ENCODE results near the gene PHC1. TPM values are rescaled to one million over a fixed set of nuclear protein-coding genes. Genes with fewer than 3 reads are reported as not detected.
A peak's percentile ranks its signal among the peaks of the same experiment; 100 is the strongest.
"Not testable (repeated sequence)": the region's sequence is repeated elsewhere in the genome, so short reads cannot be mapped to it uniquely, and the experiment has no call there.

The PHC1 gene
- total RNA-seq (2014; rRNA removed; shearing (Covaris generic)) = 11.3 and 24.4 TPM in 2 replicates

GRCh38 chr12:8914033-8914715 lies at the start of gene PHC1:
Gene PHC1 (plus strand): TSS chr12:8914509. CDS start chr12:8917678, 3,169 bp downstream.
- DNase-seq (ENCODE audit: low read depth) = peak; percentile 71

GRCh38 chr12:8866429-8866828 lies 47.9 kb upstream of the PHC1 start:
- no peak for DNase-seq (ENCODE audit: low read depth)

- no peak for DNase-seq (ENCODE audit: low read depth)
These were observed 47.3 kb upstream of the PHC1 start for GRCh38 chr12:8867009-8867408.

- no peak for DNase-seq (ENCODE audit: low read depth)
These were observed 46.5 kb upstream of the PHC1 start for GRCh38 chr12:8867786-8868185.

GRCh38 chr12:8870586-8870985 lies 43.7 kb upstream of the PHC1 start:
- no peak for DNase-seq (ENCODE audit: low read depth)

GRCh38 chr12:8871068-8871467 lies 43.2 kb upstream of the PHC1 start:
- DNase-seq (ENCODE audit: low read depth) = no peak

- DNase-seq (ENCODE audit: low read depth) = no peak
These were observed 37.4 kb upstream of the PHC1 start for GRCh38 chr12:8876887-8877286.

- no peak for DNase-seq (ENCODE audit: low read depth)
These were observed 27.6 kb upstream of the PHC1 start for GRCh38 chr12:8886502-8887284.

GRCh38 chr12:8887285-8887715 lies 27.0 kb upstream of the PHC1 start:
- DNase-seq (ENCODE audit: low read depth) = no peak

- peak; percentile 11 for DNase-seq (ENCODE audit: low read depth)
These were observed 23.8 kb upstream of the PHC1 start for GRCh38 chr12:8890313-8891085.

- no peak for DNase-seq (ENCODE audit: low read depth)
These were observed 22.3 kb upstream of the PHC1 start for GRCh38 chr12:8891976-8892375.

GRCh38 chr12:8894378-8894777 lies 19.9 kb upstream of the PHC1 start:
- no peak for DNase-seq (ENCODE audit: low read depth)

- DNase-seq (ENCODE audit: low read depth) = no peak
These were observed 19.3 kb upstream of the PHC1 start for GRCh38 chr12:8894986-8895385.

GRCh38 chr12:8897081-8897480 lies 17.2 kb upstream of the PHC1 start:
- DNase-seq (ENCODE audit: low read depth) = no peak

- DNase-seq (ENCODE audit: low read depth) = no peak
These were observed 14.5 kb upstream of the PHC1 start for GRCh38 chr12:8899830-8900229.

- DNase-seq (ENCODE audit: low read depth) = not testable (repeated sequence)
These were observed 11.6 kb upstream of the PHC1 start for GRCh38 chr12:8902703-8903102.

- no peak for DNase-seq (ENCODE audit: low read depth)
These were observed 10.7 kb upstream of the PHC1 start for GRCh38 chr12:8903646-8904045.

GRCh38 chr12:8904665-8905064 lies 9.6 kb upstream of the PHC1 start:
- DNase-seq (ENCODE audit: low read depth) = no peak

- no peak for DNase-seq (ENCODE audit: low read depth)
These were observed 8.8 kb upstream of the PHC1 start for GRCh38 chr12:8905546-8905945.

GRCh38 chr12:8906266-8907180 lies 7.8 kb upstream of the PHC1 start:
- DNase-seq (ENCODE audit: low read depth) = no peak

- DNase-seq (ENCODE audit: low read depth) = no peak
These were observed 6.8 kb upstream of the PHC1 start for GRCh38 chr12:8907513-8907912.
